GM12891 (cell line): ENCODE results near the gene ADAM11.

Experiments
- POLR2A ChIP-seq: IDR thresholded peaks from 2 replicates; pipeline ENCODE4 v1.6.1; 2011; ENCODE audit warnings: low read depth, low read length, control low read depth
- POLR2AphosphoS5 ChIP-seq: IDR thresholded peaks from 2 replicates; pipeline ENCODE4 v1.6.1; 2011; ENCODE audit warnings: low read depth, low read length, control low read depth
- POU2F2 ChIP-seq: IDR thresholded peaks from 2 replicates; pipeline ENCODE4 v1.6.1; 2011; ENCODE audit warnings: low read depth, mild to moderate bottlenecking, control low read depth, low read length, moderate library complexity
- TAF1 ChIP-seq: IDR thresholded peaks from 2 replicates; pipeline ENCODE4 v1.6.1; 2011; ENCODE audit warnings: low read depth, low read length, control low read depth

- TF ChIP-seq POLR2A (no peak), POLR2AphosphoS5 (no peak), TAF1 (no peak), POU2F2 (no peak)
These were observed 11.2 kb upstream of the ADAM11 start for GRCh38 chr17:44747566-44747965.
